ENCODE results near the gene FKBP7. TPM values are rescaled to one million over a fixed set of nuclear protein-coding genes. Genes with fewer than 3 reads are reported as not detected.

Gene FKBP7
- total and polyA plus RNA-seq, 2 of the 13 experiments (the other 11 are each of a cell fraction or from before 2014, with no cell fraction given): 12.4 to 14.8 TPM

DNA sequence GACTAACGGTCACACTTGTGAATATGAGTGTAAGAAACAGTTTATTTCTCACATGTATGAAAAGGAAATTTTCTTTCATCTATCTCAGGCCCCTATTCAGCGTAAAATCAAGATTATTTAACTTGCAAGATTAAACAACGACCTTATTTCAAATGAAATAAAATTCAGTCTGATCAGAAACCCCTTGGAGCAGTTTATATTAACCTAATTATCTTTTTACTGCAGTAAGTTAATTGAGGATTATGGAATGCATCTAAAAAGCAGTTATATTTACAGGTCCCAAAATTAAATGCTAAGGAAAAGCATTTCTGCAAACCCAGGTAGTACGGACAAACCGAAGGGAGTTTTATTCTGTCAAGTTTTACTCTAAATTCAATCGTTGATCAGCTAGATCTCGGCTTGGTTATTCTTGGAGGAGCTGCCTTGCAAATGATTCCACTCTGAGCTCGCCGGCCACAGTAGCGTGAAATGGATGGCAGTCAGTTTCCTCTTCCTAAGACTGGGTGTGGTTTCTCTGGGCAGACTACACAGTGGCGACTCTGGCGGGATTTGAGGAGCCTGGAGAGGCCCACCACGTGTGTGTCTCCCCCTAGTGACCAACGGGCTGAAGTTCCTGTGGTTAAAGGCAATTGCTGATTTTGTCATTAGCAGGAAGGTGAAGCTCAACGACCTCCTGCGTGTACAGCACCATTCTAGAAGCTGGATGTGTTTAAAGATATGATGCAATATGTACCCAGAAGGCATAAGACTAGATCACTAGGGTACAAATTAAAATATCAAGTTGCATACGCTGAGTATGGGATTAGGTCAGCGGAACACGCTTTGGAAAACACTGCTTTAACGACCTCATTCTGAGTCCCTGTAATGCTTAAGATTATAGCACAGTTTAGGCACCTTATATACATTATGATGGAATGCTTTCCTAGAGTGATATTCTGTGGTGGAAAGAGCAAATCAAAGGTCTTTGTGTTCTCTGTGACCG, 63.8 kb downstream of the FKBP7 start (continued):
- TF ChIP-seq, protein P1, sequence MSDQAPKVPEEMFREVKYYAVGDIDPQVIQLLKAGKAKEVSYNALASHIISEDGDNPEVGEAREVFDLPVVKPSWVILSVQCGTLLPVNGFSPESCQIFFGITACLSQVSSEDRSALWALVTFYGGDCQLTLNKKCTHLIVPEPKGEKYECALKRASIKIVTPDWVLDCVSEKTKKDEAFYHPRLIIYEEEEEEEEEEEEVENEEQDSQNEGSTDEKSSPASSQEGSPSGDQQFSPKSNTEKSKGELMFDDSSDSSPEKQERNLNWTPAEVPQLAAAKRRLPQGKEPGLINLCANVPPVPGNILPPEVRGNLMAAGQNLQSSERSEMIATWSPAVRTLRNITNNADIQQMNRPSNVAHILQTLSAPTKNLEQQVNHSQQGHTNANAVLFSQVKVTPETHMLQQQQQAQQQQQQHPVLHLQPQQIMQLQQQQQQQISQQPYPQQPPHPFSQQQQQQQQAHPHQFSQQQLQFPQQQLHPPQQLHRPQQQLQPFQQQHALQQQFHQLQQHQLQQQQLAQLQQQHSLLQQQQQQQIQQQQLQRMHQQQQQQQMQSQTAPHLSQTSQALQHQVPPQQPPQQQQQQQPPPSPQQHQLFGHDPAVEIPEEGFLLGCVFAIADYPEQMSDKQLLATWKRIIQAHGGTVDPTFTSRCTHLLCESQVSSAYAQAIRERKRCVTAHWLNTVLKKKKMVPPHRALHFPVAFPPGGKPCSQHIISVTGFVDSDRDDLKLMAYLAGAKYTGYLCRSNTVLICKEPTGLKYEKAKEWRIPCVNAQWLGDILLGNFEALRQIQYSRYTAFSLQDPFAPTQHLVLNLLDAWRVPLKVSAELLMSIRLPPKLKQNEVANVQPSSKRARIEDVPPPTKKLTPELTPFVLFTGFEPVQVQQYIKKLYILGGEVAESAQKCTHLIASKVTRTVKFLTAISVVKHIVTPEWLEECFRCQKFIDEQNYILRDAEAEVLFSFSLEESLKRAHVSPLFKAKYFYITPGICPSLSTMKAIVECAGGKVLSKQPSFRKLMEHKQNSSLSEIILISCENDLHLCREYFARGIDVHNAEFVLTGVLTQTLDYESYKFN (CRISPR knock-in tag; conservative IDR thresholded peaks at IDR 0.05): peak; percentile 28; the same call in 1 of the 2 replicates
- TF ChIP-seq ZNF564 (CRISPR knock-in tag; IDR thresholded peaks at IDR 0.05) (peak; percentile 12; the same call in 1 of the 2 replicates), GATAD2A (CRISPR knock-in tag; IDR thresholded peaks at IDR 0.05) (peak; percentile 83), ZEB1 (IDR thresholded peaks at IDR 0.05; ENCODE audit: insufficient replicate concordance, low read depth) (peak; percentile 72), MXD4 (CRISPR knock-in tag; IDR thresholded peaks at IDR 0.05) (peak; percentile 60; the same call in 1 of the 2 replicates), UBTF (CRISPR knock-in tag; IDR thresholded peaks at IDR 0.05) (0 out of 2 replicates have a peak, but pooled peaks have one; percentile 34), ZFY (CRISPR knock-in tag; IDR thresholded peaks at IDR 0.05) (peak; percentile 41; the same call in 1 of the 2 replicates), RXRB (CRISPR knock-in tag; IDR thresholded peaks at IDR 0.05; ENCODE audit: borderline replicate concordance) (peak; percentile 64), HOXA3 (CRISPR knock-in tag; IDR thresholded peaks at IDR 0.05) (peak; percentile 73; the same call in 1 of the 2 replicates), FOXO1 (CRISPR knock-in tag; IDR thresholded peaks at IDR 0.05) (peak; percentile 40; the same call in 1 of the 2 replicates), TSC22D2 (CRISPR knock-in tag; IDR thresholded peaks at IDR 0.05; ENCODE audit: borderline replicate concordance) (peak; percentile 56; the same call in 1 of the 2 replicates), PITX1 (CRISPR knock-in tag; IDR thresholded peaks at IDR 0.05) (peak; percentile 53; the same call in 1 of the 2 replicates), RCOR2 (CRISPR knock-in tag; IDR thresholded peaks at IDR 0.05) (peak; percentile 38; the same call in 1 of the 2 replicates), FOXP4 (CRISPR knock-in tag; IDR thresholded peaks at IDR 0.05) (peak; percentile 41; the same call in 1 of the 2 replicates), ARID5B (CRISPR knock-in tag; IDR thresholded peaks at IDR 0.05) (peak; percentile 84)
